Ishikawa (cell line): ENCODE results near the gene REEP5.

Source experiments
- CEBPB ChIP-seq: IDR thresholded peaks from 2 replicates; pipeline ENCODE4 v1.6.1; 2012
- CREB1 ChIP-seq: IDR thresholded peaks from 2 replicates; pipeline ENCODE4 v1.6.1; 2012; ENCODE audit warnings: low read depth
- EGR1 ChIP-seq: IDR thresholded peaks from 2 replicates; pipeline ENCODE4 v1.6.1; 2012
- EP300 ChIP-seq: IDR thresholded peaks from 2 replicates; pipeline ENCODE4 v1.6.1; 2012; ENCODE audit warnings: borderline replicate concordance
- FOXM1 ChIP-seq: IDR thresholded peaks from 2 replicates; pipeline ENCODE4 v1.6.1; 2012; ENCODE audit warnings: low read depth, borderline replicate concordance
- NFIC ChIP-seq: IDR thresholded peaks from 2 replicates; pipeline ENCODE4 v1.6.1; 2012
- RAD21 ChIP-seq: IDR thresholded peaks from 2 replicates; pipeline ENCODE4 v1.6.1; 2012; ENCODE audit warnings: low read depth
- TAF1 ChIP-seq: IDR thresholded peaks from 2 replicates; pipeline ENCODE4 v1.6.1; 2012; ENCODE audit warnings: low read depth, mild to moderate bottlenecking
- TCF12 ChIP-seq: IDR thresholded peaks from 2 replicates; pipeline ENCODE4 v1.6.1; 2012; ENCODE audit warnings: low read depth
- TEAD4 ChIP-seq: IDR thresholded peaks from 2 replicates; pipeline ENCODE4 v1.6.1; 2012
- YY1 ChIP-seq: IDR thresholded peaks from 2 replicates; pipeline ENCODE4 v1.6.1; 2012; ENCODE audit warnings: low read depth
- ZBTB7A ChIP-seq: IDR thresholded peaks from 2 replicates; pipeline ENCODE4 v1.6.1; 2012; ENCODE audit warnings: low read depth
- TF ChIP-seq, protein P1 (sequence below): IDR thresholded peaks from 2 replicates; pipeline ENCODE4 v1.6.1; 2012
- TF ChIP-seq, protein P2 (sequence below): IDR thresholded peaks from 2 replicates; pipeline ENCODE4 v1.6.1; 2012
- TF ChIP-seq, protein P3 (sequence below): IDR thresholded peaks from 2 replicates; pipeline ENCODE4 v1.6.1; 2012; ENCODE audit warnings: low read depth, mild to moderate bottlenecking

REEP5 gene

DNA sequence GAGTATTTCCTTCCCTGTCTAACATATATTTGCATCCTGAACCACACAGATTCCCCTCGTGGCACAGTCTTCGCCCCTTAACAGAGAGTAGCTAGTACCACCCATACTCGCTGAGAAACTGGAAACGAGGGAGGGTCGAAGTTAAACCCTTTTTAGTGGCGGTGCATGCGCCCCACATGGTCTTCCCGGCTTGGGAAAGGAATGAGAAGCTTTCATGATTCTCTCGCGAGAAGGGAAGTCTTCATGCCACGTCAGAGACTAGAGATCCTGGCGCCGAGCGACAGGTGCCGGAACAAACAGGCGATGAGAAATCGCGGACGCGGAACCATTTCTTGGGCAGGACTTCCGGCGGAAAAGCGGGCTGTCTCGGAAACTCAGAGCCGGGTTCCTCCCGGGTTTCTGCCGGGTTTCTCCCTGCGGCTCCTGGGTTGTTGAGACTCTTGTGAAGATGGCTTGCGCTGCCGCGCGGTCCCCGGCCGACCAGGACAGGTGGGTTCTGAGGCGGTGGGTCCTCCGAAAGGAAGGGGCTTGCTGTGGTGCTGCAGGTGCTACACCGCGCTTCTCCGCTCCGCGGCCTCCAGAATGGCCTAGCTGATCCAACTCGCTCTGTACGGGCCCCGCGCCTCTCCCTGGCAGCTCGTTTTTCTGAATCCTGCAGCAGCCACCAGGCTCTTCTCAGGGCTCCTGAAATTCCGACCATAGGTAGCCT lies 60.9 kb downstream of the REEP5 start, which contains the start of gene SRP19:
TSS of gene SRP19 (plus strand) at position 359 of the 709 bp plus-strand sequence. CDS start at position 449, 90 bp downstream.
- TF ChIP-seq NFIC: no peak
- TF ChIP-seq EGR1: no peak
- TF ChIP-seq FOXM1: no peak
- TF ChIP-seq, protein P1, sequence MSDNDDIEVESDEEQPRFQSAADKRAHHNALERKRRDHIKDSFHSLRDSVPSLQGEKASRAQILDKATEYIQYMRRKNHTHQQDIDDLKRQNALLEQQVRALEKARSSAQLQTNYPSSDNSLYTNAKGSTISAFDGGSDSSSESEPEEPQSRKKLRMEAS: peak; percentile 99
- TF ChIP-seq EP300: no peak
- TF ChIP-seq CEBPB: no peak
- TF ChIP-seq TEAD4: 0 out of 2 replicates have a peak, but pooled peaks have one; percentile 23
- TF ChIP-seq CREB1: peak; percentile 66; the same call in 1 of the 2 replicates
- no peak for TF ChIP-seq ZBTB7A
- peak; percentile 59; the same call in 1 of the 2 replicates for TF ChIP-seq TCF12
- peak; percentile 90 for TF ChIP-seq TAF1
- peak; percentile 79 for TF ChIP-seq YY1
- no peak for TF ChIP-seq RAD21
- TF ChIP-seq, protein P2, sequence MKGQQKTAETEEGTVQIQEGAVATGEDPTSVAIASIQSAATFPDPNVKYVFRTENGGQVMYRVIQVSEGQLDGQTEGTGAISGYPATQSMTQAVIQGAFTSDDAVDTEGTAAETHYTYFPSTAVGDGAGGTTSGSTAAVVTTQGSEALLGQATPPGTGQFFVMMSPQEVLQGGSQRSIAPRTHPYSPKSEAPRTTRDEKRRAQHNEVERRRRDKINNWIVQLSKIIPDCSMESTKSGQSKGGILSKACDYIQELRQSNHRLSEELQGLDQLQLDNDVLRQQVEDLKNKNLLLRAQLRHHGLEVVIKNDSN: no peak
- TF ChIP-seq, protein P3, sequence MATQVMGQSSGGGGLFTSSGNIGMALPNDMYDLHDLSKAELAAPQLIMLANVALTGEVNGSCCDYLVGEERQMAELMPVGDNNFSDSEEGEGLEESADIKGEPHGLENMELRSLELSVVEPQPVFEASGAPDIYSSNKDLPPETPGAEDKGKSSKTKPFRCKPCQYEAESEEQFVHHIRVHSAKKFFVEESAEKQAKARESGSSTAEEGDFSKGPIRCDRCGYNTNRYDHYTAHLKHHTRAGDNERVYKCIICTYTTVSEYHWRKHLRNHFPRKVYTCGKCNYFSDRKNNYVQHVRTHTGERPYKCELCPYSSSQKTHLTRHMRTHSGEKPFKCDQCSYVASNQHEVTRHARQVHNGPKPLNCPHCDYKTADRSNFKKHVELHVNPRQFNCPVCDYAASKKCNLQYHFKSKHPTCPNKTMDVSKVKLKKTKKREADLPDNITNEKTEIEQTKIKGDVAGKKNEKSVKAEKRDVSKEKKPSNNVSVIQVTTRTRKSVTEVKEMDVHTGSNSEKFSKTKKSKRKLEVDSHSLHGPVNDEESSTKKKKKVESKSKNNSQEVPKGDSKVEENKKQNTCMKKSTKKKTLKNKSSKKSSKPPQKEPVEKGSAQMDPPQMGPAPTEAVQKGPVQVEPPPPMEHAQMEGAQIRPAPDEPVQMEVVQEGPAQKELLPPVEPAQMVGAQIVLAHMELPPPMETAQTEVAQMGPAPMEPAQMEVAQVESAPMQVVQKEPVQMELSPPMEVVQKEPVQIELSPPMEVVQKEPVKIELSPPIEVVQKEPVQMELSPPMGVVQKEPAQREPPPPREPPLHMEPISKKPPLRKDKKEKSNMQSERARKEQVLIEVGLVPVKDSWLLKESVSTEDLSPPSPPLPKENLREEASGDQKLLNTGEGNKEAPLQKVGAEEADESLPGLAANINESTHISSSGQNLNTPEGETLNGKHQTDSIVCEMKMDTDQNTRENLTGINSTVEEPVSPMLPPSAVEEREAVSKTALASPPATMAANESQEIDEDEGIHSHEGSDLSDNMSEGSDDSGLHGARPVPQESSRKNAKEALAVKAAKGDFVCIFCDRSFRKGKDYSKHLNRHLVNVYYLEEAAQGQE: no peak

DNA sequence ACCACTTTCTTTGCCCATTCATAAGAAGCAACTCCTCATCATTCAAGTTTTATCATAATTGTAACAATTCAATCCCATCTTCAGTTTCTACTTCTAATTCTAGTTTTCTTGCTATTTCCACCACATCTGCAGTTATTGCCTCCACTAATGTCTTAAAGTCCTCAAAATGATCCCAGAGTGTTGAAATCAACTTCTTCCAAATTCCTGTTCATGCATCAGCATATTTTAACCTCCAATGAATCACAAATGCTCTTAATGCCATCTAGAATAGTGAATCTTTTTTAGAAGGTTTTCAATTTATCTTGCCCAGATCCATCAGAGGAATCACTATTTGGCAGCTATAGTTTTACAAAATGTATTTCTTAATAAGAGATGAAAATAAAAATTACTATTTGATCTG lies 64.2 kb downstream of the REEP5 start:
- TF ChIP-seq, protein P3: no peak
- no peak for TF ChIP-seq EGR1
- no peak for TF ChIP-seq TAF1
- no peak for TF ChIP-seq EP300
- no peak for TF ChIP-seq FOXM1
- no peak for TF ChIP-seq NFIC
- TF ChIP-seq, protein P1: no peak
- TF ChIP-seq, protein P2: no peak
- TF ChIP-seq RAD21: no peak

- TF ChIP-seq CREB1 (no peak), RAD21 (no peak), NFIC (no peak), FOXM1 (no peak), ZBTB7A (no peak), TAF1 (no peak), YY1 (no peak), TEAD4 (no peak), CEBPB (no peak), EGR1 (no peak), EP300 (no peak), TCF12 (no peak)
- TF ChIP-seq, protein P1: no peak
- TF ChIP-seq, protein P3: no peak
- TF ChIP-seq, protein P2: no peak
These were observed 67.4 kb downstream of the REEP5 start for GRCh38 chr5:112854651-112855050.

DNA sequence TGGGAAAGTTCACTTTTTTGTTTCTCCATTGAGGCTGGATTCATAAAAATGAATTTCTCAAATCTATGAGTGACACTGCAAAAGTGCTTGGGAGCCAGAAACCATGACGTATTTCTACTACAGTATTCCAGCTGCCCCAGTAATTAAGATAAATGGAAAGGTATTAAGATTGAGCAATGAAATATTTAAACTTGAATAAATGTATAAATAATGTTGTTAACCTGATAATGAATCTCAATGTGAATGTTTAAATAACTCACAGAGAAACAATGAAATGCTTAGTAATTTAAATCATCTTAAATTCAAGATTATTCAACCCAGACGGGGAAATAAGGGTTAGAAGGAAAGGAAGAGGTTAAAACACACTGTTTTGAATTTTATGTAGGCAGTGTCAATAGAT lies 72.1 kb downstream of the REEP5 start:
- no peak for TF ChIP-seq YY1
- no peak for TF ChIP-seq TEAD4
- no peak for TF ChIP-seq TAF1
- no peak for TF ChIP-seq EP300
- TF ChIP-seq CEBPB: no peak
- TF ChIP-seq RAD21: no peak
- no peak for TF ChIP-seq TCF12
- no peak for TF ChIP-seq ZBTB7A
- TF ChIP-seq, protein P2: no peak
- TF ChIP-seq CREB1: no peak
- TF ChIP-seq, protein P3: no peak
